ENCODE data around the gene APOBEC3G.

DNA sequence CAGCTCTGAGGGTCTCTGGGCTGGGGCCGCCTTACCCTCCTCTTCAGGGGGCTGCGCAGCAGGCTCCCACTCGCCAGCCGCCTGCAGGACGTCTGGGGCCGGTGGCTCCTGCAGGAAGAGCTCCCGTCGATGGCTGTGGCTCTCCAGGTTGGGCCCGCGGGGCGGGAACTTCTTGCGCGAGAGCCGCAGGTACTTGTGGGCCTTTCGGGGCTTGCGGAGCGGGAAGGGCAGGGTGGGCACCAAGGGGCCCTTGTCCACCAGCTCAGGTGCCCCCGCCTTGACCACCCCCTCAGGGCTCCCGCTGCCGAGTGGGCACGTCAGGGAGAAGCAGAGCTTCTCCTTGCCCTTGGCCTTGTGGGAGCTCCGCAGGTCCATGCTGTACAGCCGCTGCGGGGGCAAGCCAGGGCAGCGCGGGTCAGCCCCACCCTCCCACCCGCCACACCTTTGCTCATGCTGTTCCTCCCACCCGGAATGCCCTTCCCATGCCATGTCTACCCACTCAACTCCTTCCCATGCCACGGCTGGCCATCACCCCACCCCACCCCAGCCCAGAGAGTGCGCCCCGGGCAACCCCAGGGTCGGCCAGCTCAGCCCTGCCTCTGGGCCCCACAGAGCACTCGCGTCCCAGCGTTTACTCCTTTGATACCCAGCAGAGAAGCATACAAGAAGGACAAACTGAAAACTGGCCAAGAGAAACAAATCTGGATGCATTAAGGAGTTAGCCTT, 57.5 kb downstream of the APOBEC3G start:
- TF ChIP-seq, protein P1, sequence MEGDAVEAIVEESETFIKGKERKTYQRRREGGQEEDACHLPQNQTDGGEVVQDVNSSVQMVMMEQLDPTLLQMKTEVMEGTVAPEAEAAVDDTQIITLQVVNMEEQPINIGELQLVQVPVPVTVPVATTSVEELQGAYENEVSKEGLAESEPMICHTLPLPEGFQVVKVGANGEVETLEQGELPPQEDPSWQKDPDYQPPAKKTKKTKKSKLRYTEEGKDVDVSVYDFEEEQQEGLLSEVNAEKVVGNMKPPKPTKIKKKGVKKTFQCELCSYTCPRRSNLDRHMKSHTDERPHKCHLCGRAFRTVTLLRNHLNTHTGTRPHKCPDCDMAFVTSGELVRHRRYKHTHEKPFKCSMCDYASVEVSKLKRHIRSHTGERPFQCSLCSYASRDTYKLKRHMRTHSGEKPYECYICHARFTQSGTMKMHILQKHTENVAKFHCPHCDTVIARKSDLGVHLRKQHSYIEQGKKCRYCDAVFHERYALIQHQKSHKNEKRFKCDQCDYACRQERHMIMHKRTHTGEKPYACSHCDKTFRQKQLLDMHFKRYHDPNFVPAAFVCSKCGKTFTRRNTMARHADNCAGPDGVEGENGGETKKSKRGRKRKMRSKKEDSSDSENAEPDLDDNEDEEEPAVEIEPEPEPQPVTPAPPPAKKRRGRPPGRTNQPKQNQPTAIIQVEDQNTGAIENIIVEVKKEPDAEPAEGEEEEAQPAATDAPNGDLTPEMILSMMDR (IDR thresholded peaks at IDR 0.05) = no peak
- TF ChIP-seq POLR2AphosphoS5 (IDR thresholded peaks at IDR 0.05) (no peak), POLR2A (IDR thresholded peaks at IDR 0.05) (no peak)

Data from suprapubic skin (tissue), 4 donors.